Lower leg skin (tissue), 4 donors: ENCODE results near the gene ESAM. TPM values are rescaled to one million over a fixed set of nuclear protein-coding genes. Genes with fewer than 3 reads are reported as not detected.
"Not testable (repeated sequence)": the region's sequence is repeated elsewhere in the genome, so short reads cannot be mapped to it uniquely, and the experiment has no call there.

Source experiments
- DNase-seq, 2 donors: peaks; one replicate each; pipeline ENCODE4 v3.0.0-alpha.2; 2019; ENCODE audit warnings: low spot score in 2 of 2
- H3K4me3 ChIP-seq: fragments of 200-600 bp; sonication (generic); 2 replicates; pipeline ENCODE4 v1.5.1; 2017; ENCODE audit warnings: mild to moderate bottlenecking, low read depth; ENCODE audit not compliant: poor library complexity, severe bottlenecking
- POLR2A ChIP-seq, 2 donors: fragments of 450-650 bp; IDR thresholded peaks; one replicate each; pipeline ENCODE4 v1.6.1; 2016 to 2017; ENCODE audit warnings: antibody characterized with exemption in 2 of 2, mild to moderate bottlenecking in 1 of 2, moderate library complexity in 1 of 2
- WGBS, 2 donors: methylation state at CpG; one replicate each; pipeline ENCODE4 v1.1.5; 2018; 5-methylcytosine and 5-hydroxymethylcytosine counted together
- intact Hi-C: fragments of 100-400 bp; cut with DNase I; formaldehyde crosslinking; loops from one replicate; pipeline ENCODE4 v1.15.0; 2023; ENCODE audit warnings: low total_unique reads
- total RNA-seq, 4 donors: library from RNA; depleted of rRNA; stranded (reverse); fragments of >200 nt; gene quantifications; one replicate each; pipeline ENCODE4 v1.1.0, GENCODE V29; 2016
- TF ChIP-seq, protein P1 (sequence below), 3 donors: fragments of 450-650 bp; IDR thresholded peaks; one replicate each; pipeline ENCODE4 v1.5.1; 2016; ENCODE audit warnings: antibody characterized with exemption in 3 of 3, mild to moderate bottlenecking in 3 of 3, moderate library complexity in 2 of 3

Gene ESAM
- total RNA-seq, 4 donors from 2014 or later, result 6.1 to 24.1 (median 11.4) TPM

DNA sequence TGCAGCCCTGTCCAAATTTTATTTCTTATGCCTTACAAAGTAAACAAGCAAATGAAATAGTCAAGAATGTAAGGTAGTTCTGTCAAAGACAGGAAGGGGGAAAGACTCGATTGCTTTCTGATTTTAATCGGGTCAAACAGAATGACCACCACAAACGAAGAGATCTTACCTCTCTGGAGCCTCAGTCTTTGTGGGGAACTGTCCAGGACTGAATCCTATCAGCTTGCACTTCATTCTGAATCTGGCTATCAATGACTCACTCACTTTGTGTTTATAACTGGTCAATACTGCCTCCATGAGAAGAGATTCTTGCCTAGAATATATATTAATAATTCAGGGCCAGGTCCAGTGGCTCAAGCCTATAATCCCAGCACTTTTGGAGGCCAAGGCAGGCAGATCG lies 20.9 kb upstream of the ESAM start:
- WGBS, 2 donors, result 94 to 97% methylated on average over 4 of the region's 4 CpGs
- DNase-seq, result no peak
- intact Hi-C loops, result no loop called here
- H3K4me3 ChIP-seq, result no peak overlapping the region
- no peak for TF ChIP-seq POLR2A (IDR thresholded peaks at IDR 0.05)
- TF ChIP-seq, protein P1, sequence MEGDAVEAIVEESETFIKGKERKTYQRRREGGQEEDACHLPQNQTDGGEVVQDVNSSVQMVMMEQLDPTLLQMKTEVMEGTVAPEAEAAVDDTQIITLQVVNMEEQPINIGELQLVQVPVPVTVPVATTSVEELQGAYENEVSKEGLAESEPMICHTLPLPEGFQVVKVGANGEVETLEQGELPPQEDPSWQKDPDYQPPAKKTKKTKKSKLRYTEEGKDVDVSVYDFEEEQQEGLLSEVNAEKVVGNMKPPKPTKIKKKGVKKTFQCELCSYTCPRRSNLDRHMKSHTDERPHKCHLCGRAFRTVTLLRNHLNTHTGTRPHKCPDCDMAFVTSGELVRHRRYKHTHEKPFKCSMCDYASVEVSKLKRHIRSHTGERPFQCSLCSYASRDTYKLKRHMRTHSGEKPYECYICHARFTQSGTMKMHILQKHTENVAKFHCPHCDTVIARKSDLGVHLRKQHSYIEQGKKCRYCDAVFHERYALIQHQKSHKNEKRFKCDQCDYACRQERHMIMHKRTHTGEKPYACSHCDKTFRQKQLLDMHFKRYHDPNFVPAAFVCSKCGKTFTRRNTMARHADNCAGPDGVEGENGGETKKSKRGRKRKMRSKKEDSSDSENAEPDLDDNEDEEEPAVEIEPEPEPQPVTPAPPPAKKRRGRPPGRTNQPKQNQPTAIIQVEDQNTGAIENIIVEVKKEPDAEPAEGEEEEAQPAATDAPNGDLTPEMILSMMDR (IDR thresholded peaks at IDR 0.05), result no peak

DNA sequence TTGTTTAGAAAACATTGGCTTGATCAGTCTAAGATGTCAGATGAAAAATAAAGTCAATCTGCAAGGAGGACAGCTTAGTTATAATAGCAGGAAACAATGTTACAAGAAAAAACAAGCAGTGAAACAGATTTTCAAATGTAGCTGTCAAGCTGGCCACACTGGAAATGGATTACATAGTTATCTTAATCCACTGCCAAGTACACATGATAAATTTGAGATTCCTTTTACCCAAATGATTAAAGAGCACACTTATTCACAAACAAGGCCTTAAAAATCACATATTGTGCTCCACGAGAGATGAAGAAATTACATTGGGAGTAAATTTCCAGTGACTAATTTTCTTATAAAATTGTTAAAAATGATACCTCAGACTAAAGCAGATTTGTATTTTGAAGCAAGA lies 17.5 kb upstream of the ESAM start:
- TF ChIP-seq POLR2A (IDR thresholded peaks at IDR 0.05), result no peak
- TF ChIP-seq, protein P1 (IDR thresholded peaks at IDR 0.05), result no peak
- intact Hi-C loops, result no loop called here
- H3K4me3 ChIP-seq, result no peak overlapping the region
- DNase-seq, result no peak
- 79 to 86% methylated on average over 1 of the region's 1 CpG for WGBS, 2 donors

DNA sequence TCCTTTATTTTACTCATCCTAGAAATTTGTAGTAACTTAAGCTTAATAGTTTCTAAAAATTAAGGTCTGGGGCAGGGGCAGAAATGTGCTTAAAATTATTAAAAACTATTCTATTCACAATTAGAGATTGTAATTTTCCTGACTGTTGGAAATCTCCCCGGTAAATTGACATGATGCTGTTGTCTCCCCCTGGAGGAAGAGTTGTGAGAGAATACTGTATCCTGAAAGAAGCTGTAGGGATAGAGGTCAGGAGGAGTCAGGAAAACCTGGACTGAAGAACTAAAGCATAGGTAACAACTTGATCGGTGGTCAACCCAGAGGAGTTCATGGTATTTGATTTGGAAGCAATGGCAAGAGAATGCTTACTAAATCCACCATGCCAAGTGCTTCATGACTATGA lies 16.2 kb upstream of the ESAM start:
- WGBS, 2 donors, result 87 to 88% methylated on average over 2 of the region's 2 CpGs
- TF ChIP-seq POLR2A (IDR thresholded peaks at IDR 0.05), result no peak
- TF ChIP-seq, protein P1 (IDR thresholded peaks at IDR 0.05), result no peak
- intact Hi-C loops, result no loop called here
- DNase-seq, result no peak
- H3K4me3 ChIP-seq, result no peak overlapping the region

DNA sequence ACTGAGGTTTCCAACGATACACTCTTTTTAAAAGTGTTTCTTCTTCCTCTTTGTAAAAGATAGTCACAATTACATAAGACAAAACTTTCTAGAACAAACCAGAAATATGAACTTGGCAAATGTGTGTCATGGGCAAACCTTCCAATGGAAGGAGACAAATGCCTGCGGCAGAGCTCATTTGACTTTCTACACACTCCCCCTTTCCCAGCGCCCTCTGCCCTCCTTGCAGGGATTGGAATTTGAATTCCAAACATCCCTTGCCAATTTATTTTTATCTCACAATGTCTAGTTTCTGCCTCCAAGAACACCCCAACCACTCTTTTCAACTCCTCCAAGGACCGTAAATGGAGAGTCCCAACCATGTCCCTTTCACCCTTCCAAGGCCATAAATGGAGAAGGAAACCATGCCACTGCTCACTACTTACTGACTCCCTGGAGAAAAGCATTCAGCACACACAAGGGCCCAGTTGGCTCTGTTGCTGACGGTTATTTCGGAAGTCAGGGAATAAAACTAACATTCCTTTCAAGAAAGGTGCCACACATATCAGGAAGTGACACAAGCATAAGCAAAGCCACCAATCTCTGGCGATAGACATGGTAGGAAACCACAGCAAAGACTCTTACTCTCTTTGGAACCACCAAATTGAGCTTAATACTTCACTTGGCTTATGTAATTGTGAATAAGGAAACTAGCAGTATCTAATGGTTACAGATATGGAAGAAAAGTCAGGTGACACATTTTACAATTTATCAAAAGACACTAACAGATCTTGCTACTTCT lies 15.0 kb upstream of the ESAM start:
- no peak for TF ChIP-seq POLR2A (IDR thresholded peaks at IDR 0.05)
- TF ChIP-seq, protein P1 (IDR thresholded peaks at IDR 0.05), result no peak
- intact Hi-C loops, result no loop called here
- DNase-seq, result no peak
- WGBS, 2 donors, result 83 to 86% methylated on average over 7 of the region's 7 CpGs
- H3K4me3 ChIP-seq, result no peak overlapping the region

DNA sequence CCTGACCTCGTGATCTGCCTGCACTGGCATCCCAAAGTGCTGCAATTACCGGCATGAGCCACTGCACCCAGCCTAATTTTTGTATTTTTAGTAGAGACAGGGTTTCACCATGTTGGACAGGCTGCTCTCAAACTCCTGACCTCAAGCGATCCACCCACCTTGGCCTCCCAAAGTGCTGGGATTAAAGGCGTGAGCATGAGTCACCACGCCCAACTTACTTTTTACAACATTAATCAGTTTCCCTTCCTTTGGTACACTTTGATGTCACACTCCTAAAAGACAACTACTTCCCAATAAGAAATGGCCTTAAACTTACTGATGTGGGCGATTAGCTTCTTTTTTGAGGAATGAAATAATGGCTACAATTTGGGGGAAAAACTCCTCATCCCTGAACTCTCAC lies 8.9 kb upstream of the ESAM start:
- DNase-seq, intact Hi-C loops: not testable (repeated sequence)
- 93 to 94% methylated on average over 6 of the region's 6 CpGs for WGBS, 2 donors

DNA sequence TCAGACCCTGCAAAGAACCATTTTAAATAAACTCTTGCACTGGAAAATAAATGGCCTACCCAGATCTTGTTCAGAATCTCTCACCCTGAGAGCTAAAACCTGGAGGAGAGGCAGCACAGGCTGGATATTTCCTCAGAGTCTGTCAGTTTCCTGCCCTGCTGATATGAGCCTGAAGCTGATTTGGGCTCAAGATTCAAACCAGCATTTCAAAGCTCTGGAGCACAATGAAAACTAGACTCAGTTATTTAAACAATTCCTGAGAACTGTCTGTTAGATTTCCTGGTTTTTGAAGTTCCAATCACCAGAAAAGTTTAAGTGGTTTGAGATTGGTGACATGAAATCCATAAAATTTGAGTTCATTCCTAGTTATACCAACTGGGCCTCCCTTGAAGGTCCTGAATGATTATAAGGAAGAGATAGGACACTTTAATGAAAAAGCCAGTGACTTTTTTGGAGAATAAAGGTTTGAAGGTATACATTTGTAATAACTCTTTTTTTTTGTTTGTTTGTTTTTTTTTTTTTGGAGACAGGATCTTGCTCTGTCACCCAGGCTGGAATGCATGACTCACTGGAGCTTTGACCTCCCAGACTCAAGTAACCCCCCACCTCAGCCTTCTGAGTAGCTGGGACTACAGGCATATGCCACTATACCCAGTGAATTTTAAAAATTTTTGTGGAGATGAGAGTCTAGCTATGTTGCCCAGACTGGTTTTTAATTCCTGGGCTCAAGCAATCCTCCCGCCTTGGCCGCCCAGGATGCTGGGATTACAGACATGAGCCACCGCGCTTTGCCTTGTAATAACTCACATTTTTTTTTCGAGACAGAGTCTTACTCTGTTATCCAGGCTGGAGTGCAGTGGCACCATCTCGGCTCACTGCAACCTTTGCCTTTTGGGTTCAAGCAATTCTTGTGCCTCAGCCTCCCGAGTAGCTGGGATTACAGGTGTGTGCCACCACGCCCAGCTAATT lies 8.0 kb upstream of the ESAM start:
- no peak overlapping the region for H3K4me3 ChIP-seq
- TF ChIP-seq POLR2A (IDR thresholded peaks at IDR 0.05), result no peak
- TF ChIP-seq, protein P1 (IDR thresholded peaks at IDR 0.05), result no peak
- intact Hi-C loops, result no loop called here
- DNase-seq, result no peak
- 97 to 99% methylated on average over 8 of the region's 8 CpGs for WGBS, 2 donors

More for the DNA sequence above, 8.9 kb upstream of the ESAM start:
- not testable (repeated sequence) for H3K4me3 ChIP-seq
